ENCODE results near the gene TMEM214. TPM values are rescaled to one million over a fixed set of nuclear protein-coding genes. Genes with fewer than 3 reads are reported as not detected.

The TMEM214 gene
- total and polyA plus RNA-seq, 7 donors: 29.4 to 50.4 (median 35.8) TPM

GRCh38 chr2:27001950-27002349, 30.8 kb upstream of the TMEM214 start:
- WGBS, 3 donors: 61 to 71% (median 63%) methylated on average over 5 of the region's 5 CpGs
- TF ChIP-seq CTCF (IDR thresholded peaks at IDR 0.05): no peak
- Histone ChIP-seq H3K27ac (no peak overlapping the region), H3K27me3 (ENCODE audit: insufficient read depth in 3 of 3, low read length in 2 of 3) (no peaks in the 10 kb centered on the region), H3K36me3 (ENCODE audit: insufficient read depth in 1 of 2, low read depth in 1 of 2) (no peaks in the 10 kb centered on the region), H3K4me1 (peaks cover 18% of the 10 kb centered on the region), H3K4me3 (no peak overlapping the region), H3K9me3 (no peaks in the 10 kb centered on the region)
- intact Hi-C loops (cut with DNase I): loop anchor here in 1 of 2 donors (2.0 kb wide), 1 partner anchor 17 kb away; no protein-coding TSS in a partner anchor
- DNase-seq: no peak
- peak in 2 of 4 donors; percentile 22 to 39 for ATAC-seq

GRCh38 chr2:27003007-27003406, 29.8 kb upstream of the TMEM214 start:
- Histone ChIP-seq H3K36me3 (ENCODE audit: insufficient read depth in 1 of 2, low read depth in 1 of 2) (no peaks in the 10 kb centered on the region), H3K9me3 (no peaks in the 10 kb centered on the region), H3K4me3 (no peak overlapping the region), H3K27ac (no peak overlapping the region), H3K27me3 (ENCODE audit: insufficient read depth in 3 of 3, low read length in 2 of 3) (no peaks in the 10 kb centered on the region), H3K4me1 (peaks cover 19% of the 10 kb centered on the region)
- 88 to 98% (median 92%) methylated on average over 4 of the region's 4 CpGs for WGBS, 3 donors
- ATAC-seq: no peak
- intact Hi-C loops (cut with DNase I): loop anchor here in 1 of 2 donors (2.0 kb wide), 1 partner anchor 18 kb away; no protein-coding TSS in a partner anchor
- DNase-seq: no peak
- TF ChIP-seq CTCF (IDR thresholded peaks at IDR 0.05): no peak

- H3K9me3 ChIP-seq: no peaks in the 10 kb centered on the region
- H3K27ac ChIP-seq: no peak overlapping the region
- intact Hi-C loops (cut with DNase I): loop anchor here in 1 of 2 donors (2.0 kb wide), 1 partner anchor 19 kb away; no protein-coding TSS in a partner anchor
- H3K4me3 ChIP-seq: no peak overlapping the region
- no peaks in the 10 kb centered on the region for H3K36me3 ChIP-seq (ENCODE audit: insufficient read depth in 1 of 2, low read depth in 1 of 2)
- H3K4me1 ChIP-seq: peaks cover 13% of the 10 kb centered on the region
- no peak for TF ChIP-seq CTCF (IDR thresholded peaks at IDR 0.05)
- ATAC-seq (peak; percentile 35 to 66 (median 52)), DNase-seq (no peak)
- H3K27me3 ChIP-seq (ENCODE audit: insufficient read depth in 3 of 3, low read length in 2 of 3): no peaks in the 10 kb centered on the region
- 83 to 86% (median 85%) methylated on average over 9 of the region's 9 CpGs for WGBS, 3 donors
Observed at GRCh38 chr2:27003857-27004256, 28.9 kb upstream of the TMEM214 start.

GRCh38 chr2:27006602-27007415, 26.0 kb upstream of the TMEM214 start:
- Histone ChIP-seq H3K4me1 (peaks cover 18% of the 10 kb centered on the region), H3K27ac (no peak overlapping the region), H3K4me3 (no peak overlapping the region), H3K27me3 (ENCODE audit: insufficient read depth in 3 of 3, low read length in 2 of 3) (no peaks in the 10 kb centered on the region), H3K36me3 (ENCODE audit: insufficient read depth in 1 of 2, low read depth in 1 of 2) (no peaks in the 10 kb centered on the region), H3K9me3 (no peaks in the 10 kb centered on the region)
- intact Hi-C loops (cut with DNase I): no loop called here
- WGBS, 3 donors: 79 to 81% (median 80%) methylated on average over 6 of the region's 6 CpGs
- TF ChIP-seq CTCF (IDR thresholded peaks at IDR 0.05): no peak
- ATAC-seq (no peak), DNase-seq (no peak)
